Neutrophil (primary cell): Measurements from ENCODE around the gene TSEN15.

Experiments
- H3K27ac ChIP-seq: fragments of 200-600 bp; sonication (generic); 2 replicates; pipeline ENCODE4 v1.5.1; 2016; ENCODE audit warnings: mild to moderate bottlenecking, moderate library complexity
- H3K27me3 ChIP-seq: fragments of 200-600 bp; sonication (generic); 2 replicates; pipeline ENCODE4 v1.6.0; 2016; ENCODE audit warnings: mild to moderate bottlenecking
- H3K36me3 ChIP-seq: fragments of 200-600 bp; sonication (generic); 2 replicates; pipeline ENCODE4 v1.5.1; 2017
- H3K4me1 ChIP-seq, 2 experiments: fragments of 200-600 bp in 1 of 2; sonication (generic) in 1 of 2; 1 replicate in 1 of 2; 2 replicates in 1 of 2; pipeline versions ENCODE4 v1.5.1 to v1.6.1; 2013 to 2016; ENCODE audit warnings: low read depth in 1 of 2, low read length in 1 of 2, mild to moderate bottlenecking in 1 of 2, moderate library complexity in 1 of 2; ENCODE audit not compliant: control insufficient read depth in 1 of 2, insufficient read depth in 1 of 2
- H3K4me3 ChIP-seq, 2 experiments: fragments of 200-600 bp in 1 of 2; sonication (generic) in 1 of 2; 1 replicate in 1 of 2; 2 replicates in 1 of 2; pipeline ENCODE4 v1.5.1; 2013 to 2016; ENCODE audit warnings: low read depth in 1 of 2, low read length in 1 of 2, mild to moderate bottlenecking in 1 of 2, moderate library complexity in 1 of 2
- H3K9me3 ChIP-seq: fragments of 200-600 bp; sonication (generic); 2 replicates; pipeline ENCODE4 v1.5.1; 2016
- TF ChIP-seq, protein P1 (sequence below): fragments of 200-600 bp; sonication (generic); IDR thresholded peaks from 2 replicates; pipeline ENCODE4 v1.5.1; 2016; ENCODE audit warnings: antibody characterized with exemption

Gene TSEN15

DNA sequence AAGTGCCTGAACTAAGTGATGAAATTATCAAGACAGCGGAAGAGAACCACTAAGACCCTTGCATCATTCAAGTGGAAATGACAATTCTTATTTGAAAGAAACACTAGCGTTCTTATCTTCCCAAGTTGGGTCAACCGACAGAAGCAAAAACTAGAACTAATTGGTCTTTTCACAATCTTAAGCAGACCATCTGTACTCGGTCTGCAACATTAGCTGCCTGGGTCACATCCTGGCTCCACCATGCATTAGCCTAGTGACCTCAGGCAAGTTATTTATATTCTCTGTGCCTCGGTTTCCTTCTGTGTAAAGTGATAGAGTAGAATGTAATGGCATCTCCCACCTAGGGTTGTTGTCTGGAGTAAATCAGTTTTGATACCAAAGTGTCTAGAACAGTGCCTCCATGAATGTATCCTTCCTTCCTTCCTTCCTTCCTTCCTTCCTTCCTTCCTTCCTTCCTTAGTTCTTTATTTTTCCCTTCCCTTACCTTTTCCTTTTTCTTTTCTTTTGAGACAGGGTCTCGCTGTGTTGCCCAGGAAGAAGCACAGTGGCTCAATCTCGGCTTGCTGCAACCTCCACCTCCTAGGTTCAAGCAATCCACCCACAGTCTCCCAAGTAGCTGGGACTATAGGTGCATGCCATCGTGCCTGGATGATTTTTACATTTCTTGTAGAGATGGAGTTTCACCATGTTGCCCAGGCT, 20.0 kb upstream of the TSEN15 start:
- H3K9me3 ChIP-seq: no peaks in the 10 kb centered on the region
- H3K36me3 ChIP-seq: no peaks in the 10 kb centered on the region
- H3K4me3 ChIP-seq: no peak overlapping the region
- TF ChIP-seq, protein P1, sequence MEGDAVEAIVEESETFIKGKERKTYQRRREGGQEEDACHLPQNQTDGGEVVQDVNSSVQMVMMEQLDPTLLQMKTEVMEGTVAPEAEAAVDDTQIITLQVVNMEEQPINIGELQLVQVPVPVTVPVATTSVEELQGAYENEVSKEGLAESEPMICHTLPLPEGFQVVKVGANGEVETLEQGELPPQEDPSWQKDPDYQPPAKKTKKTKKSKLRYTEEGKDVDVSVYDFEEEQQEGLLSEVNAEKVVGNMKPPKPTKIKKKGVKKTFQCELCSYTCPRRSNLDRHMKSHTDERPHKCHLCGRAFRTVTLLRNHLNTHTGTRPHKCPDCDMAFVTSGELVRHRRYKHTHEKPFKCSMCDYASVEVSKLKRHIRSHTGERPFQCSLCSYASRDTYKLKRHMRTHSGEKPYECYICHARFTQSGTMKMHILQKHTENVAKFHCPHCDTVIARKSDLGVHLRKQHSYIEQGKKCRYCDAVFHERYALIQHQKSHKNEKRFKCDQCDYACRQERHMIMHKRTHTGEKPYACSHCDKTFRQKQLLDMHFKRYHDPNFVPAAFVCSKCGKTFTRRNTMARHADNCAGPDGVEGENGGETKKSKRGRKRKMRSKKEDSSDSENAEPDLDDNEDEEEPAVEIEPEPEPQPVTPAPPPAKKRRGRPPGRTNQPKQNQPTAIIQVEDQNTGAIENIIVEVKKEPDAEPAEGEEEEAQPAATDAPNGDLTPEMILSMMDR: no peak
- no peak overlapping the region for H3K27ac ChIP-seq
- peaks cover 33% of the 10 kb centered on the region for H3K27me3 ChIP-seq
- peaks cover 12 to 18% of the 10 kb centered on the region in 2 experiments for H3K4me1 ChIP-seq

DNA sequence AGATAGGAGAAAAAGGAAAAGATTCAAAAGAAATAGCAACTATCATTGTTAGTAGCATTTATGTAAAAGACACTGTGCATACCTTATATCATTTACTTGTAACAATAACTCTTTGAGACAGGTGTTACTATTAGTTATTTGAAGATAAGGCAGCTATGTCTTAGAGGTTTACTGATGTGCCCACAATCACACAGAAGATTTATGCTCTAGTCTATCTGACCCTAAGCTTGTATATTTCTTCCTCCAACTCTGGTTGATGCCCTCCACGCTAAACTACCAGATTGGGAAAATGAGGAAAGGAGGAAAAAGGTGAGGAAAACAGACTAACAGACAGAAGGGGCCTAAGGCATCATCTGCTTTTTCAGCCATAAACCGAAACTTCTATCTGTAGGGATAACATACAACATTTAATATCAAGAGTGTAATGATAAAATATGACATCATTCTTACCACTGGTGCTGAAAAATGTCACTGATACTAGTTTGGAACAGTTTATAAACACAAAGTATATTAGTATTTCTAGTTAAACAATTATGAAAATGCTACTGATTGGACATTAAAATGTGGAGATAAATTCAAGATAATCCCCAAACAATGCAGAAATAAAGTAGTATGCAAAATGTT, 19.1 kb upstream of the TSEN15 start:
- no peaks in the 10 kb centered on the region for H3K36me3 ChIP-seq
- TF ChIP-seq, protein P1: no peak
- H3K4me3 ChIP-seq: no peak overlapping the region
- no peaks in the 10 kb centered on the region for H3K9me3 ChIP-seq
- H3K27ac ChIP-seq: no peak overlapping the region
- H3K27me3 ChIP-seq: peaks cover 42% of the 10 kb centered on the region
- peaks cover 19 to 26% of the 10 kb centered on the region in 2 experiments for H3K4me1 ChIP-seq

DNA sequence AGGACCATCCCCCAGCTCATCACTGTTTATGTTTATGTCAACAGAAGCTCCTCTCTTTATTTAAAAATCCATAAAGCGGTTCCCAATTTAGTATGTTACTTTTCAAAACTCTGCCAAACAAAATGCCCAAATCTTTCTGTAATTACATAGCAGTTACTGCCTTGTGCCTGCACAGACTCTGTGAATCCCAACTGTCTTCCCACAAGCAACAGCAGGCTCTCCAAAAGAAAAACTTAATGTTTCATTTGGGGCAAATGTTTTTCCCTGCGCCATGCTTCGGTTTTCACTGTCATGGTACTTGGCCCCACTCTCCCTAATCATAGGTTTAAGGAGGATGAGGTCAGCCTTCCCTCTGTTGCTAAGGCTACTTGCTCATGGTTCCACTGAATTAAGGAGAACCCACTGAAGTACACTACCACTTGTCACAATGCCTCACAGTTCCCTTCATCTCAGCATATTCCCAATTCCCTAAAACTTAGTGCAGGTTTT, 18.6 kb upstream of the TSEN15 start:
- TF ChIP-seq, protein P1: no peak
- Histone ChIP-seq H3K4me3 (no peak overlapping the region), H3K4me1 (peaks cover 23 to 31% of the 10 kb centered on the region in 2 experiments), H3K36me3 (no peaks in the 10 kb centered on the region), H3K27me3 (peaks cover 47% of the 10 kb centered on the region), H3K9me3 (no peaks in the 10 kb centered on the region), H3K27ac (no peak overlapping the region)

DNA sequence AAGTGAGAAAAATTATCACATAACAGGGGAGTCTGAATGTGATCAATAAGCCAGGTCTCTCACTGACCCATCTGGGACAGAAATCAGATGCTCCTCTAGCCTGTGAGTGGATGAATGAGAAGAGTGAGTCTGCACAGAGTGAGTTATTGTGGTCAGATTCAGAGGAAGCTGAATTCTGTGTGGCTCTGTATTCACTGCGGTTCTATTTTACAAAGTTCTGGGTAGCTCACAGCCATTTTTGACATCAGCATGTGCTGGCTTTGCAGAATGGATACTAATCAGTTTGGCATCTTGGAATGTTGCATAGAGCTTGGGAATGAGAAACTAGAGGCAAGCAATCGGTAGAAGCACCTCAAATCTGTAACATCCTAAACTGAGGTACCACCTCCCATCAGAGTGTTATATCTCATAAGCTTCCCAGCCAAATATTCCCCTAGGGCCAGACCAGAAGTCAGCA, 17.8 kb upstream of the TSEN15 start:
- Histone ChIP-seq H3K4me3 (no peak overlapping the region), H3K36me3 (no peaks in the 10 kb centered on the region), H3K4me1 (peaks cover 23 to 31% of the 10 kb centered on the region in 2 experiments), H3K27me3 (peaks cover 49% of the 10 kb centered on the region), H3K9me3 (no peaks in the 10 kb centered on the region), H3K27ac (no peak overlapping the region)
- TF ChIP-seq, protein P1: no peak

DNA sequence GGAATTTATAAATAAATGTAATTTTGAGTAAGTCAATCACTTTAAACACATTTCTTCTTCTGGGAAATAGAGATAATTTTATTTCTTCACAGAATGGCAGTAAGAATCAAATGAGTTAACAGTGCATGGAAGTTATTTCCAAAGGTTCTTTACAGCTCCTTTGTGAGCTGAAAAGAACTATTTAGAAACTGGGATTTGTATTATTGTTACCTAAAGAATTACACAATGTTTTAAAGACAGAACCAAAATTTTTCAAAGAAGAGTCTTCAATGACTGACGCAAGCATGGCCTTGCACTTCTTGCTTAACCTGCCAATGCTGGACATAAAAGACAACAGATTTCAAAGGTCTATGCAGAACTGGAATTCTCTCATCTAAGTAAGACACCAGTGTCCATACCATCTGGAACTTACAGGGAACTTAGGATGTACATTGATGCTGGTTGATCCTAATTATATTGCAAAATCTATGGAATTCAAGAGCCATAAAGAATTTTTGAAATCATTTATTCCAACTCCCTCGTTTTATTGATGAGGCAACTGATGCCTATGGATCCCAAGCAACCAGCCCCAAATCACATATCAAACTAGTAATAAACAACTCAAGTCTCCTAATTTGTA, 16.7 kb upstream of the TSEN15 start:
- no peak overlapping the region for H3K4me3 ChIP-seq
- no peaks in the 10 kb centered on the region for H3K9me3 ChIP-seq
- peaks cover 49% of the 10 kb centered on the region for H3K27me3 ChIP-seq
- no peak overlapping the region for H3K27ac ChIP-seq
- no peaks in the 10 kb centered on the region for H3K36me3 ChIP-seq
- TF ChIP-seq, protein P1: no peak
- peaks cover 23 to 31% of the 10 kb centered on the region in 2 experiments for H3K4me1 ChIP-seq
